Ishikawa (cell line): ENCODE data around the gene ELAVL2.

Source experiments
- CEBPB ChIP-seq: IDR thresholded peaks from 2 replicates; pipeline ENCODE4 v1.6.1; 2012
- CREB1 ChIP-seq: IDR thresholded peaks from 2 replicates; pipeline ENCODE4 v1.6.1; 2012; ENCODE audit warnings: low read depth
- EGR1 ChIP-seq: IDR thresholded peaks from 2 replicates; pipeline ENCODE4 v1.6.1; 2012
- EP300 ChIP-seq: IDR thresholded peaks from 2 replicates; pipeline ENCODE4 v1.6.1; 2012; ENCODE audit warnings: borderline replicate concordance
- FOXM1 ChIP-seq: IDR thresholded peaks from 2 replicates; pipeline ENCODE4 v1.6.1; 2012; ENCODE audit warnings: low read depth, borderline replicate concordance
- MAX ChIP-seq: IDR thresholded peaks from 2 replicates; pipeline ENCODE4 v1.6.1; 2012
- NFIC ChIP-seq: IDR thresholded peaks from 2 replicates; pipeline ENCODE4 v1.6.1; 2012
- RAD21 ChIP-seq: IDR thresholded peaks from 2 replicates; pipeline ENCODE4 v1.6.1; 2012; ENCODE audit warnings: low read depth
- REST ChIP-seq: IDR thresholded peaks from 2 replicates; pipeline ENCODE4 v1.6.1; 2012; ENCODE audit warnings: low read depth, mild to moderate bottlenecking
- TAF1 ChIP-seq: IDR thresholded peaks from 2 replicates; pipeline ENCODE4 v1.6.1; 2012; ENCODE audit warnings: low read depth, mild to moderate bottlenecking
- TCF12 ChIP-seq: IDR thresholded peaks from 2 replicates; pipeline ENCODE4 v1.6.1; 2012; ENCODE audit warnings: low read depth
- TEAD4 ChIP-seq: IDR thresholded peaks from 2 replicates; pipeline ENCODE4 v1.6.1; 2012
- USF1 ChIP-seq: IDR thresholded peaks from 2 replicates; pipeline ENCODE4 v1.6.1; 2012
- YY1 ChIP-seq: IDR thresholded peaks from 2 replicates; pipeline ENCODE4 v1.6.1; 2012; ENCODE audit warnings: low read depth

- TF ChIP-seq RAD21 (no peak), EP300 (no peak), TAF1 (no peak), CEBPB (no peak), USF1 (no peak), REST (no peak), TCF12 (no peak), TEAD4 (no peak), EGR1 (no peak), MAX (no peak), NFIC (no peak), CREB1 (no peak), YY1 (no peak), FOXM1 (no peak)
Measured at GRCh38 chr9:23798325-23798724, 27.7 kb downstream of the ELAVL2 start.
